Transverse colon (tissue), 4 donors: Measurements from ENCODE around the gene ZNF211. TPM values are rescaled to one million over a fixed set of nuclear protein-coding genes. Genes with fewer than 3 reads are reported as not detected.

ENCODE experiments used
- DNase-seq: peaks from one replicate; pipeline ENCODE4 v3.0.0-alpha.2; 2019
- H3K27ac ChIP-seq, 4 donors: fragments of 200-600 bp; sonication (generic); 2 replicates each; pipeline ENCODE4 v1.5.1; 2016 to 2018; ENCODE audit warnings: inconsistent platforms in 4 of 4
- H3K27me3 ChIP-seq: fragments of 200-600 bp; sonication (generic); 2 replicates; pipeline ENCODE4 v1.5.1; 2017; ENCODE audit warnings: inconsistent platforms
- H3K36me3 ChIP-seq, 4 donors: fragments of 200-600 bp; sonication (generic); 2 replicates each; pipeline ENCODE4 v1.5.1; 2017 to 2019; ENCODE audit warnings: inconsistent platforms in 4 of 4
- H3K4me1 ChIP-seq, 4 donors: fragments of 200-600 bp; sonication (generic); 2 replicates each; pipeline ENCODE4 v1.5.1; 2017 to 2020; ENCODE audit warnings: inconsistent platforms in 4 of 4
- H3K4me3 ChIP-seq, 4 donors: fragments of 200-600 bp; sonication (generic); 1 replicate in 1 of 4; 2 replicates in 3 of 4; pipeline versions ENCODE4 v1.5.1 to v1.6.1; 2017 to 2019; ENCODE audit warnings: inconsistent platforms in 4 of 4
- H3K9me3 ChIP-seq, 2 donors: fragments of 200-600 bp; sonication (generic); 2 replicates each; pipeline ENCODE4 v1.5.1; 2017 to 2019; ENCODE audit warnings: inconsistent platforms in 2 of 2
- EP300 ChIP-seq: sonication (generic); formaldehyde crosslinking; IDR thresholded peaks from one replicate; pipeline ENCODE4 v1.6.1; 2017; ENCODE audit warnings: antibody characterized with exemption, low read depth
- POLR2A ChIP-seq: fragments of 450-650 bp; IDR thresholded peaks from one replicate; pipeline ENCODE4 v1.6.1; 2016; ENCODE audit warnings: antibody characterized with exemption, mild to moderate bottlenecking, moderate library complexity
- POLR2AphosphoS5 ChIP-seq, 3 donors: sonication (generic); formaldehyde crosslinking; IDR thresholded peaks; one replicate each; pipeline ENCODE4 v1.6.1; 2016; ENCODE audit warnings: antibody characterized with exemption in 3 of 3
- WGBS, 2 donors: methylation state at CpG; one replicate each; pipeline ENCODE4 v1.1.5; 2018; ENCODE audit warnings: low coverage in 1 of 2; 5-methylcytosine and 5-hydroxymethylcytosine counted together
- in situ Hi-C, 4 donors: fragments of 200-750 bp; cut with MboI; loops; one replicate each; pipeline versions ENCODE4 v1.15.0 to v1.15.1; 2017; ENCODE audit warnings: low sequenced_read_pairs in 3 of 4, low pct_ligation_motif_present in 1 of 4, low pct_unique_long_range_greater_than_20kb in 1 of 4
- intact Hi-C: fragments of 100-400 bp; cut with DNase I; formaldehyde crosslinking; loops from one replicate; pipeline ENCODE4 v1.15.1; 2023; ENCODE audit warnings: low total_unique reads
- total RNA-seq, 4 donors: library from RNA; depleted of rRNA; stranded (reverse); fragments of >200 nt; gene quantifications; one replicate each; pipeline ENCODE4 v1.1.0, GENCODE V29; 2016
- TF ChIP-seq, protein P1 (sequence below), 5 experiments: fragments of 200-600 bp in 3 of 5; fragments of 450-650 bp in 2 of 5; sonication (generic) in 3 of 5; IDR thresholded peaks; 1 replicate in 2 of 5; 2 replicates in 3 of 5; pipeline ENCODE4 v1.5.1; 2016 to 2017; ENCODE audit warnings: antibody characterized with exemption in 5 of 5, inconsistent platforms in 3 of 5, mild to moderate bottlenecking in 2 of 5, moderate library complexity in 1 of 5

ZNF211 gene
- total RNA-seq, 4 donors from 2014 or later, result 5.6 to 60.1 (median 15.3) TPM

DNA sequence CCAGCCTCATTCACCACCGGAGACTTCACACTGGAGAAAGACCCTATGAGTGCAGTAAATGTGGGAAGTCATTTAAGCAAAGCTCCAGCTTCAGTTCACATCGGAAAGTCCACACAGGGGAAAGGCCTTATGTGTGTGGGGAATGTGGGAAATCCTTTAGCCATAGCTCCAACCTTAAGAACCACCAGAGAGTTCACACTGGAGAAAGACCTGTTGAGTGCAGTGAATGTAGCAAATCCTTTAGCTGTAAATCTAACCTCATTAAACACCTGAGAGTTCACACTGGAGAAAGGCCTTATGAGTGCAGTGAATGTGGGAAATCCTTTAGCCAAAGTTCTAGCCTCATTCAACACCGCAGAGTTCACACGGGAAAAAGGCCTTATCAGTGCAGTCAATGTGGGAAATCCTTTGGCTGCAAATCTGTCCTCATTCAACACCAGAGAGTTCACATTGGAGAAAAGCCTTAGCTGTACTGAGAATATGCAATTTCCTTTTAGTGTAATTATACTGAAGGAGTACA lies 8.8 kb downstream of the ZNF211 start:
- no peak overlapping the region for H3K4me3 ChIP-seq
- WGBS, 2 donors, result 77 to 93% methylated on average over 3 to 4 of the region's 4 CpGs
- no peak for DNase-seq
- peaks cover 65 to 69% of the 10 kb centered on the region in 2 donors for H3K9me3 ChIP-seq
- H3K4me1 ChIP-seq, result no peaks in the 10 kb centered on the region
- in situ Hi-C loops, result no loop called here
- intact Hi-C loops, result no loop called here
- no peak overlapping the region for H3K27ac ChIP-seq
- H3K36me3 ChIP-seq, result peaks cover 0 to 61% (median 37%) of the 10 kb centered on the region in 4 donors
- TF ChIP-seq POLR2AphosphoS5 (IDR thresholded peaks at IDR 0.05), result no peak
- no peak for TF ChIP-seq EP300
- H3K27me3 ChIP-seq, result no peaks in the 10 kb centered on the region

DNA sequence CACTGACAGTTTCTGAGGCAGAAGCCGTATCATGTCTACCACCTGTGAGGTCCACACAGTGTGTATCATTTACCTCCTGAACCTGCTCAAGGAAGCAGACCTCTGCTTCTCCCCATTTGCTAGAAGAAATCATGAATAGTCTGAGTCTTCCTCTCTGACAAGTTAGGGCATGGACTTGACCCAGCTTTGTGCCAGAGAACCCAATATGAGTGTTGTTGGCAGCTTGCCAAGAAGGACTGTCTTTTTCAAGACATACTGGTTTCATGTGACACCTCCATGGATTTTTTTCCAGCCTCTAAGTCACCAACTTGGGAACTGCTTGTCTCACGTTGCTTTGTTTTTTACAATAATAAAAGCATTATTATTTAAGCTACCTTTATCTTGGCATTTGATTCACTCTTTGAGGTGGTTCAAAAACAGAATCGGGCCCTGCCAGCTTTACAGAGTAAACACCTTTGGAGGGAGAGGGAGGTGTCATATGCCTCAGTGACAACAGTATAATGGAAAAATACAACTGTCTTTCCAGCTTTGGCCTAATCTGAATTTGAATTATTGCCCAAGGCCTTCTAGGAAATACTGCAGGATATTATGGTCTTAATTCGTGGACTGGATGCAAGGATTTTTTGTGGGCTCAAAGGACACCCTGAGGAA lies 9.6 kb downstream of the ZNF211 start:
- in situ Hi-C loops (no loop called here), intact Hi-C loops (loop anchor here (1.0 kb wide), 1 partner anchor 25 kb away; no protein-coding TSS in a partner anchor)
- Histone ChIP-seq H3K4me3 (no peak overlapping the region), H3K36me3 (peaks cover 0 to 54% (median 33%) of the 10 kb centered on the region in 4 donors), H3K27ac (no peak overlapping the region), H3K9me3 (peaks cover 57 to 62% of the 10 kb centered on the region in 2 donors), H3K27me3 (no peaks in the 10 kb centered on the region), H3K4me1 (no peaks in the 10 kb centered on the region)
- TF ChIP-seq, protein P1, sequence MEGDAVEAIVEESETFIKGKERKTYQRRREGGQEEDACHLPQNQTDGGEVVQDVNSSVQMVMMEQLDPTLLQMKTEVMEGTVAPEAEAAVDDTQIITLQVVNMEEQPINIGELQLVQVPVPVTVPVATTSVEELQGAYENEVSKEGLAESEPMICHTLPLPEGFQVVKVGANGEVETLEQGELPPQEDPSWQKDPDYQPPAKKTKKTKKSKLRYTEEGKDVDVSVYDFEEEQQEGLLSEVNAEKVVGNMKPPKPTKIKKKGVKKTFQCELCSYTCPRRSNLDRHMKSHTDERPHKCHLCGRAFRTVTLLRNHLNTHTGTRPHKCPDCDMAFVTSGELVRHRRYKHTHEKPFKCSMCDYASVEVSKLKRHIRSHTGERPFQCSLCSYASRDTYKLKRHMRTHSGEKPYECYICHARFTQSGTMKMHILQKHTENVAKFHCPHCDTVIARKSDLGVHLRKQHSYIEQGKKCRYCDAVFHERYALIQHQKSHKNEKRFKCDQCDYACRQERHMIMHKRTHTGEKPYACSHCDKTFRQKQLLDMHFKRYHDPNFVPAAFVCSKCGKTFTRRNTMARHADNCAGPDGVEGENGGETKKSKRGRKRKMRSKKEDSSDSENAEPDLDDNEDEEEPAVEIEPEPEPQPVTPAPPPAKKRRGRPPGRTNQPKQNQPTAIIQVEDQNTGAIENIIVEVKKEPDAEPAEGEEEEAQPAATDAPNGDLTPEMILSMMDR (IDR thresholded peaks at IDR 0.05), result no peak
- TF ChIP-seq POLR2A (no peak), EP300 (no peak), POLR2AphosphoS5 (IDR thresholded peaks at IDR 0.05) (no peak)
- WGBS, 2 donors, result 78 to 82% methylated on average over 2 to 4 of the region's 4 CpGs
- no peak for DNase-seq

DNA sequence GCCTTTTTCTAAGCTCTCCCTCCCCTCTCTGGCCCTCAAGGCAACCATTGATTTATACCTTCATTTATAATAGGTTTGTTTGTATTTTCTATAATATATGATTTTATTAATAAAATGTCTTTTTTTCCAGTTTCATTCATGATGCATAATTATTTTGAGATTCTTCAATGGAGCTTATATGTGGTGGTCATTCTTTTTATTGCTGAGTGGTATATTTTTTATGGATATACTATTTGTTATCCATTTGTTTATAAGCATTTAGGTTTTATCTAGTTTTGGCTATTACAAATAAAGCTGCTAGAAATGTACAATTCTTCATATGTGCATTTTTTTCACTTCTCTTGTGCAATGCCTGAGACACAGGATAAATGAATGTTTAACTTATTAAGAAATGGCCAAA lies 10.8 kb downstream of the ZNF211 start:
- in situ Hi-C loops (no loop called here), intact Hi-C loops (loop anchor here (1.0 kb wide), 1 partner anchor 24 kb away; no protein-coding TSS in a partner anchor)
- H3K27me3 ChIP-seq, result no peaks in the 10 kb centered on the region
- peaks cover 0 to 42% (median 27%) of the 10 kb centered on the region in 4 donors for H3K36me3 ChIP-seq
- TF ChIP-seq, protein P1 (IDR thresholded peaks at IDR 0.05), result no peak
- H3K4me3 ChIP-seq, result no peak overlapping the region
- DNase-seq, result no peak
- H3K4me1 ChIP-seq, result no peaks in the 10 kb centered on the region
- peaks cover 45 to 54% of the 10 kb centered on the region in 2 donors for H3K9me3 ChIP-seq
- H3K27ac ChIP-seq, result no peak overlapping the region

DNA sequence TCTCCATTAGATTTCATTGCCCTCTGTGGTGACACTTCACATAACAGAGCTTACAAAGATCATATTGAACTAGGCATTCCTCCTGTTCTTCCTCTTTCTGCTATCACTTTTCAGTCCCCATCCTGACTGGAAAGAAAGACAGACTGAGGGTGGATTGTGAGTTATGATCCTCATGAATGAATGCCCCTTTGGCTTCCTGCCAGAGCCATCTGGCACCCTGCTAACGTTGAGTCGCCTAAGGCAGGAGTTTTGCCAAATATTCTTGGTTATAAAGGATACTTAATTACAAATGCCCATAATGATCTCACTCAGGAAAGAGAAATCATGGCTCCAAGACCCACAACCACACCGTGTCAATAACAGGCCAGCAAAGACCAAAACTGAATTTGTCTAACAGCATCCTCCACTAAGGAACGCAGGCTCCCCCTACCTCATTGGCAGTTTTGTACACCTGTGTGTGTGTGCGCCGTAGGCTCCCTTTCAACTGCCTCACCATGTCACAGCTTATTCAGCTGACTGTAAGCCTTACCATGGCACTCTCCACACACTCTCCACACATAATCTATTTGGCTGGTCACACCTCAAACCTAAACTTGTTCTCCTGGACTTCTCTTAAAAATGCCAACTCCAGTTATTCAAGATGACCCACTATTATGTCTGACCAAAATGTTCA lies 15.5 kb downstream of the ZNF211 start:
- Histone ChIP-seq H3K4me1 (no peaks in the 10 kb centered on the region), H3K9me3 (peaks cover under 1 to 9% of the 10 kb centered on the region in 2 donors), H3K27me3 (no peaks in the 10 kb centered on the region), H3K4me3 (no peak overlapping the region), H3K27ac (no peak overlapping the region), H3K36me3 (no peaks in the 10 kb centered on the region)
- intact Hi-C loops, result no loop called here
- DNase-seq, result no peak
- TF ChIP-seq POLR2AphosphoS5 (IDR thresholded peaks at IDR 0.05), result no peak
- no peak for TF ChIP-seq EP300
- TF ChIP-seq, protein P1 (IDR thresholded peaks at IDR 0.05), result no peak
- no peak for TF ChIP-seq POLR2A
- in situ Hi-C loops, result no loop called here
- 48 to 70% methylated on average over 6 of the region's 6 CpGs for WGBS, 2 donors
